Naive thymus-derived CD8-positive, alpha-beta T cell (primary cell): Measurements from ENCODE around the gene SH3GL2. TPM values are rescaled to one million over a fixed set of nuclear protein-coding genes. Genes with fewer than 3 reads are reported as not detected.

ENCODE experiments used
- ATAC-seq, 2 donors: fragments of 150-1000 bp; cut with Tn5 transposase in 1 of 2; sonication (Bioruptor Pico), chemical (Tn5 transposase) in 1 of 2; 1 replicate in 1 of 2; 2 replicates in 1 of 2; pipeline ENCODE4 v1.10.0; 2021; ENCODE audit warnings: mild to moderate bottlenecking in 2 of 2, moderate library complexity in 2 of 2
- POLR2A ChIA-PET: fragments of 350-600 bp; sonication (Branson Sonifier 250); formaldehyde crosslinking; loops from one replicate; lab custom pipeline; 2021; ENCODE audit warnings: antibody characterized with exemption; lab: Charles Lee
- DNase-seq, 10 donors: peaks; one replicate each; pipeline versions ENCODE4 v3.0.0 to v3.0.0-alpha.2; 2020 to 2022
- H3K27ac Mint-ChIP-seq, 10 donors: one replicate each; pipeline ENCODE4 v1.8.0; 2020 to 2022; ENCODE audit warnings: mild to moderate bottlenecking in 10 of 10, mixed read lengths in 10 of 10, moderate library complexity in 4 of 10, inconsistent platforms in 1 of 10
- H3K27me3 Mint-ChIP-seq, 5 donors: one replicate each; pipeline ENCODE4 v1.8.0; 2021 to 2022; ENCODE audit warnings: mixed read lengths in 5 of 5
- H3K36me3 Mint-ChIP-seq, 3 donors: one replicate each; pipeline ENCODE4 v1.8.0; 2020 to 2022; ENCODE audit warnings: mixed read lengths in 3 of 3, mild to moderate bottlenecking in 2 of 3, inconsistent platforms in 1 of 3
- H3K4me1 Mint-ChIP-seq, 4 donors: one replicate each; pipeline ENCODE4 v1.8.0; 2021 to 2022; ENCODE audit warnings: mixed read lengths in 4 of 4
- H3K4me3 Mint-ChIP-seq, 10 donors: one replicate each; pipeline ENCODE4 v1.8.0; 2020 to 2022; ENCODE audit warnings: mild to moderate bottlenecking in 10 of 10, mixed read lengths in 10 of 10, moderate library complexity in 6 of 10, inconsistent platforms in 1 of 10
- H3K9me3 Mint-ChIP-seq, 9 donors: one replicate each; pipeline ENCODE4 v1.8.0; 2020 to 2022; ENCODE audit warnings: mixed read lengths in 9 of 9, mild to moderate bottlenecking in 3 of 9, inconsistent platforms in 1 of 9, moderate library complexity in 1 of 9
- polyA plus RNA-seq, 3 donors: library from polyadenylated mRNA; unstranded; fragments of 300-500 nt; fragmentation: Illumina TruSeq; gene quantifications; one replicate each; pipeline ENCODE4 v1.2.3, GENCODE V29; 2021
- total RNA-seq, 8 experiments: library from RNA in 2 of 8; stranded (reverse) in 2 of 8; gene quantifications; one replicate each; pipeline ENCODE4 v1.2.3 and lab custom pipeline; 2021 to 2026

SH3GL2 gene
- total and polyA plus RNA-seq, 5 experiments from 2014 or later = not detected

- no peak for DNase-seq
- Mint-ChIP-seq H3K27ac (no peak overlapping the region), H3K4me1 (no peaks in the 10 kb centered on the region), H3K27me3 (no peaks in the 10 kb centered on the region), H3K36me3 (no peaks in the 10 kb centered on the region), H3K4me3 (no peak overlapping the region), H3K9me3 (peaks cover 0 to 9% (median 1%) of the 10 kb centered on the region in 9 donors)
- ATAC-seq = no peak
- POLR2A ChIA-PET = no interaction called here
These were observed 116.6 kb downstream of the SH3GL2 start for GRCh38 chr9:17695482-17695881.

DNA sequence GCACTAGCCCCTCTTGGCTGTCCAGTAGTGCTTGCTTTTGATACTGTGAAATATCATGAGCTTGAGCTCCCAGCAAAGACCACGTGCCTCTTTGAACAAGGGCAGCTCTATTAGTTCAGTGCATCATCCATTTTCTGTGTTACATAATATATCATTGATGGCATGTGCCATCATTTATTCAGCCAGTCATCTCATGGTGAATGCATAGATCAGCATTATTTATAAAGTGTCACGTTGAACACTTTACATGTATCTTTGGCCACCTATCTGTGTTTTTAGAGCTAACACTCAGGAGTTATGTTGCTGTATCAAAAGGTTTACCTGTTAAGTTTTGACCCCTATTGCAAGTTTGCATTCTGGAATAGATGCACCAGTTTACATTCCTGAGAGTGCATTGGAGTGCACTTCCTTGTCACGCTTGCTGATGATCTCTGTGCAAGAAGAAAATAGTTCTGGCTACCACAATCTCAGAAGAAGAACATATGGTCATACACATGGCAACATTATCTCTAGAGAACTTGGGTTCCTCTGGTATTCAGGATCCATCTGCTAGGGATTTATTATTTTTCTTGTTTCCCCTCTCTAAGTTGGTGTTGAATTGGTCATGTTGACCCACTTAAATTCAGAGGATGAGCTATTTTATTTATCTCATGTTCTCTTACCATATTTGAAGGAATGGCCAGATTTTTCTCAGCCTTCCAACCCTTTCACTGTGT, 120.9 kb downstream of the SH3GL2 start:
- POLR2A ChIA-PET = no interaction called here
- Mint-ChIP-seq H3K4me1 (no peaks in the 10 kb centered on the region), H3K27ac (peak overlapping the region in 1 of 10 donors; percentile 13), H3K4me3 (no peak overlapping the region), H3K36me3 (no peaks in the 10 kb centered on the region), H3K9me3 (peaks cover 0 to 21% (median 1%) of the 10 kb centered on the region in 9 donors), H3K27me3 (peaks cover 0 to 3% (median 0%) of the 10 kb centered on the region in 5 donors)
- ATAC-seq (no peak), DNase-seq (no peak)

GRCh38 chr9:17706347-17706746, 127.5 kb downstream of the SH3GL2 start:
- Mint-ChIP-seq H3K27ac (no peak overlapping the region), H3K27me3 (no peaks in the 10 kb centered on the region), H3K4me3 (no peak overlapping the region), H3K36me3 (no peaks in the 10 kb centered on the region), H3K4me1 (no peaks in the 10 kb centered on the region), H3K9me3 (peaks cover 0 to 13% (median 3%) of the 10 kb centered on the region in 9 donors)
- POLR2A ChIA-PET = no interaction called here
- no peak for DNase-seq
- ATAC-seq = no peak

- Mint-ChIP-seq H3K27me3 (peaks cover 0 to 4% (median 0%) of the 10 kb centered on the region in 5 donors), H3K4me3 (no peak overlapping the region), H3K27ac (no peak overlapping the region), H3K4me1 (no peaks in the 10 kb centered on the region), H3K36me3 (peaks cover 0 to 20% (median 0%) of the 10 kb centered on the region in 3 donors), H3K9me3 (peaks cover 4 to 26% (median 8%) of the 10 kb centered on the region in 9 donors)
- POLR2A ChIA-PET = no interaction called here
- ATAC-seq = no peak
- DNase-seq = no peak
These were observed 140.2 kb downstream of the SH3GL2 start for GRCh38 chr9:17719053-17719452.

GRCh38 chr9:17721954-17722353, 143.1 kb downstream of the SH3GL2 start:
- Mint-ChIP-seq H3K27ac (no peak overlapping the region), H3K4me3 (no peak overlapping the region), H3K27me3 (no peaks in the 10 kb centered on the region), H3K36me3 (peaks cover 0 to 18% (median 0%) of the 10 kb centered on the region in 3 donors), H3K9me3 (peaks cover 9 to 29% (median 19%) of the 10 kb centered on the region in 9 donors), H3K4me1 (no peaks in the 10 kb centered on the region)
- DNase-seq (no peak), ATAC-seq (no peak)
- POLR2A ChIA-PET = no interaction called here

- ATAC-seq = no peak
These were observed 144.8 kb downstream of the SH3GL2 start for GRCh38 chr9:17723656-17724055.

DNA sequence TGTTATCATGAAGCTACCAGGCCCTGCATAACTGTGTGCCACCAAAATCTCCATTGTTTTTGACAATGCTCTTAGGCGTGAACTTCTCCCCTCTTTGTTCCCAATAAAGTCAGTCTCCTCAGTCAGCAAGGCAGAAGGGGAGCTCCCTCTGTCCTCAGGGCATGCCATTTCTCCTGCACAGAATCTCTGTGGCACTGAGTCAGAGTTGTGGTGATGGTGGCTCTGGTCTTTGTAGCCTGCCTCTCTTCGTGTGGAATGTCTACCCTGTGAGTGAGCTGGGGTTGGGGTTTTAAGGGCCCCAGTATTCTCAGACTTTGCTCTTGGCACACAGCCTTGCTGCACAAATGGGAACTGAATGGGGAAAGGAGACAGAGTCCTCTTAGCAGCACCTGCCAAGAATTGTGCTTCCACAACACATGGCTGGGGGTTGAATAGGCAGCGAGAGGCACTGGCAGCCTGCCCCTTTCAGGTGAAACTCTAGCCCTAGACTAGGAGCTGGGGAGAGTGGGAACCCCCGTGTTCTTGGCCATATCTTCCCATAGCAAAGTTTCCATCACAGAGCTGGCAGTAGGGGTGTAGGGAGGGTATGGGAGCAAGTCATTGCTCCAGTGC, 146.6 kb downstream of the SH3GL2 start:
- H3K4me1 Mint-ChIP-seq = no peaks in the 10 kb centered on the region
- DNase-seq (no peak), ATAC-seq (no peak)
- no peaks in the 10 kb centered on the region for H3K27me3 Mint-ChIP-seq
- no peak overlapping the region for H3K4me3 Mint-ChIP-seq
- peaks cover 0 to 14% (median 0%) of the 10 kb centered on the region in 3 donors for H3K36me3 Mint-ChIP-seq
- peaks cover 11 to 47% (median 22%) of the 10 kb centered on the region in 9 donors for H3K9me3 Mint-ChIP-seq
- no peak overlapping the region for H3K27ac Mint-ChIP-seq
- POLR2A ChIA-PET = no interaction called here

More at GRCh38 chr9:17723656-17724055, 144.8 kb downstream of the SH3GL2 start:
- no peak for DNase-seq
- no peaks in the 10 kb centered on the region for H3K4me1 Mint-ChIP-seq
- H3K4me3 Mint-ChIP-seq = no peak overlapping the region
- POLR2A ChIA-PET = no interaction called here
- H3K9me3 Mint-ChIP-seq = peaks cover 11 to 29% (median 21%) of the 10 kb centered on the region in 9 donors
- H3K27me3 Mint-ChIP-seq = no peaks in the 10 kb centered on the region
- peaks cover 0 to 14% (median 0%) of the 10 kb centered on the region in 3 donors for H3K36me3 Mint-ChIP-seq
- no peak overlapping the region for H3K27ac Mint-ChIP-seq

DNA sequence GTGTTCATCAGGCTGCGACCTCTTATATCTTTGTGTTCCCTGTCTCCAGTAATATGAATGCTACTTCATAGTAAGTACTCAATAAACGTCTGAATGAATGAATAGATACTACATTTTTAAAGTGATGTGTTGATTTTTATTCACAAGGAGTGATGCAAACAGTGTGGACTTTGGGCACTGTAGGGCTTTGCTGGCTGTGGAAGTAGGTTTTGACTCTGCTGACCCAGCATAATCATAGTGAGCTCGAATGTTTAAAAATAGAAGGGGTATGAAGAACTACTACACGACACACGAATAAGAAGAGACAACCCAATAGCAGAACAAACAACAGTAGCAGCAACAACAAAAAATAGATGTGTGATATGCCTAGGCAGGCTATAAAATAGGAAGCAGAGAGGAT, 147.4 kb downstream of the SH3GL2 start:
- H3K4me3 Mint-ChIP-seq = no peak overlapping the region
- POLR2A ChIA-PET = no interaction called here
- H3K36me3 Mint-ChIP-seq = peaks cover 0 to 14% (median 0%) of the 10 kb centered on the region in 3 donors
- peaks cover 11 to 47% (median 22%) of the 10 kb centered on the region in 9 donors for H3K9me3 Mint-ChIP-seq
- DNase-seq (no peak), ATAC-seq (no peak)
- H3K4me1 Mint-ChIP-seq = no peaks in the 10 kb centered on the region
- no peak overlapping the region for H3K27ac Mint-ChIP-seq
- H3K27me3 Mint-ChIP-seq = no peaks in the 10 kb centered on the region

DNA sequence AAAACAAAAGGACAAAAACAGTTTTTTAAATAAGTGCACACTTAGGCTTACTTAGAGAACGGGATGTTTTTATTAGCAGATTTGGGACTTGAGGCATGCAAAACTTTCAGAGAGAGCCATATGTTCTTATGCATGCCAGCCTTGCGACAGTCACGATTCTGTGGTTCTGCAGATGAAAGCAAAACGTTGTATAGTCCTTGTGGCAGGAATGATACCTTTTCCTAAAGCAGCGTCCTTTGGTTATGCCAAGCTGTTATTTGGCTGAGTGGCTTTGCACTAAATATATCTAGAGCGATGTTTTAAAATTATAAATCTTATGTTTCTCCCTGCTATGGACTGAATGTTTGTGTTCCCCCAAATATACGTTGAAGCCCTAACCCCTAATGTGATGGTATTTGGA, 152.0 kb downstream of the SH3GL2 start:
- H3K27me3 Mint-ChIP-seq = no peaks in the 10 kb centered on the region
- H3K4me3 Mint-ChIP-seq = no peak overlapping the region
- H3K36me3 Mint-ChIP-seq = no peaks in the 10 kb centered on the region
- no peaks in the 10 kb centered on the region for H3K4me1 Mint-ChIP-seq
- DNase-seq (no peak), ATAC-seq (no peak)
- POLR2A ChIA-PET = no interaction called here
- no peak overlapping the region for H3K27ac Mint-ChIP-seq
- H3K9me3 Mint-ChIP-seq = peaks cover 2 to 26% (median 11%) of the 10 kb centered on the region in 9 donors

- Mint-ChIP-seq H3K27ac (no peak overlapping the region), H3K4me3 (no peak overlapping the region), H3K27me3 (no peaks in the 10 kb centered on the region), H3K9me3 (peaks cover 2 to 24% (median 11%) of the 10 kb centered on the region in 9 donors), H3K36me3 (no peaks in the 10 kb centered on the region), H3K4me1 (no peaks in the 10 kb centered on the region)
- ATAC-seq (no peak), DNase-seq (no peak)
- POLR2A ChIA-PET = no interaction called here
These were observed 152.4 kb downstream of the SH3GL2 start for GRCh38 chr9:17731308-17731707.

DNA sequence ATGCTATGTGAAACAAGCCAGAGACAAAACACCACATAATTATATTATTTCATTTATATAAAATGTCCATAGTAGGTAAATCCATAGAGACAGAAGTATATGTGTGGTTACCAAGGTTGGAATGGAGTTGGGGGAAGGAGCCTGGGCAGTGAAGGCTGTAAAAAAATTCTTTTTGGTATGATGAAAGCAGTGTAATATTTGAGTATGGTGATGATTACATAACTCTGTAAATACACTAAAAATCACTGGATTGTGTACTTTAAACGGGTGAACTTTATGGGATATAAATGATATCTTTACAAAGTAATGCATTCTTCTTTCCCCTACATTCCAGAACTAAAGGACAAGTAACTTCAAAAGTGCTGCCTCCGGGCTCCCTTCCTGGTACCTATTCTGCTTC, 155.8 kb downstream of the SH3GL2 start:
- Mint-ChIP-seq H3K4me1 (no peaks in the 10 kb centered on the region), H3K27ac (no peak overlapping the region), H3K36me3 (no peaks in the 10 kb centered on the region), H3K27me3 (peaks cover 0 to 4% (median 0%) of the 10 kb centered on the region in 5 donors), H3K9me3 (peaks cover 0 to 25% (median 8%) of the 10 kb centered on the region in 9 donors), H3K4me3 (no peak overlapping the region)
- ATAC-seq (no peak), DNase-seq (no peak)
- POLR2A ChIA-PET = no interaction called here

- Mint-ChIP-seq H3K4me3 (no peak overlapping the region), H3K4me1 (no peaks in the 10 kb centered on the region), H3K36me3 (no peaks in the 10 kb centered on the region), H3K9me3 (peaks cover 0 to 25% (median 7%) of the 10 kb centered on the region in 9 donors), H3K27ac (no peak overlapping the region), H3K27me3 (peaks cover 0 to 4% (median 0%) of the 10 kb centered on the region in 5 donors)
- DNase-seq (no peak), ATAC-seq (no peak)
- POLR2A ChIA-PET = no interaction called here
These were observed 157.0 kb downstream of the SH3GL2 start for GRCh38 chr9:17735859-17736258.

DNA sequence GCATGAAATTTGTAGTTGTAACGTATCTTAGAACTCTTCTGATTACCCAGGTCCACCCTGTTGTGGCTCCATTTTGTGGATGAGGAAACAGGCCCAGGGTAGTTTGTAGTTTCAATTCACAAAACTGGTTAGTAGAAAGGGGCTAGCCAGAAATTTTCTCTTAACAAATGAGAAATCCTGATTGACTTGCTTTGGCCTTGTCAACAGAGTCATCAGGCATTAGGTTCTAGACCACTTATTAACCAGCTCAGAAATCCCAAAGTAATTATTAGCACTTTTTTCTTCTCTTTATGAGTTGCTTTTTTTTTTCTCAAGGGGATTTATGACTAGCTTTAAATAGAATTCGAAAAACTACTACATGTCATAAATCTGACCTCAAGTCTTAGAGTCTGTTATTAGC, 160.2 kb downstream of the SH3GL2 start:
- POLR2A ChIA-PET = no interaction called here

More for the DNA sequence above, 160.2 kb downstream of the SH3GL2 start:
- H3K4me1 Mint-ChIP-seq = no peaks in the 10 kb centered on the region
- no peak for ATAC-seq
- no peaks in the 10 kb centered on the region for H3K36me3 Mint-ChIP-seq
- peaks cover 0 to 24% (median 5%) of the 10 kb centered on the region in 9 donors for H3K9me3 Mint-ChIP-seq
- DNase-seq = no peak
- no peak overlapping the region for H3K27ac Mint-ChIP-seq
- peaks cover 0 to 8% (median 0%) of the 10 kb centered on the region in 5 donors for H3K27me3 Mint-ChIP-seq
- H3K4me3 Mint-ChIP-seq = no peak overlapping the region
